Heart left ventricle (tissue), 16 donors: ENCODE results near the gene SUPT5H. TPM values are rescaled to one million over a fixed set of nuclear protein-coding genes. Genes with fewer than 3 reads are reported as not detected.

Source experiments
- ATAC-seq, 4 donors: fragments of 200-7000 bp; cut with Tn5 transposase; one replicate each; pipeline ENCODE4 v1.9.1; 2020 to 2022; ENCODE audit warnings: moderate library complexity in 4 of 4, mild to moderate bottlenecking in 3 of 4, moderate number of reproducible peaks in 1 of 4
- DNase-seq, 5 donors: peaks; one replicate each; pipeline ENCODE4 v3.0.0-alpha.2; 2020
- H3K27ac ChIP-seq, 12 donors: fragments of 200-600 bp; sonication (generic) in 4 of 12; one replicate each; pipeline versions ENCODE4 v1.5.0 to v1.8.0; 2016 to 2022; ENCODE audit warnings: mild to moderate bottlenecking in 2 of 12
- H3K27me3 ChIP-seq, 9 donors: fragments of 200-600 bp; sonication (generic) in 2 of 9; one replicate each; pipeline versions ENCODE4 v1.5.1 to v1.8.0; 2016 to 2022; ENCODE audit warnings: mild to moderate bottlenecking in 3 of 9
- H3K36me3 ChIP-seq, 9 donors: fragments of 200-600 bp; sonication (generic) in 2 of 9; one replicate each; pipeline versions ENCODE4 v1.5.0 to v1.8.0; 2018 to 2022; ENCODE audit warnings: mild to moderate bottlenecking in 2 of 9
- H3K4me1 ChIP-seq, 12 donors: fragments of 200-600 bp; sonication (generic) in 4 of 12; one replicate each; pipeline versions ENCODE4 v1.5.0 to v1.8.0; 2016 to 2022; ENCODE audit warnings: mild to moderate bottlenecking in 3 of 12
- H3K4me3 ChIP-seq, 12 donors: fragments of 200-600 bp; sonication (generic) in 4 of 12; one replicate each; pipeline versions ENCODE4 v1.5.0 to v1.8.0; 2017 to 2022; ENCODE audit warnings: mild to moderate bottlenecking in 9 of 12, moderate library complexity in 4 of 12
- H3K9me3 ChIP-seq, 12 donors: fragments of 200-600 bp; sonication (generic) in 4 of 12; one replicate each; pipeline versions ENCODE4 v1.5.0 to v1.8.0; 2016 to 2022; ENCODE audit warnings: mild to moderate bottlenecking in 1 of 12
- CTCF ChIP-seq, 12 donors: fragments of 200-600 bp; sonication (generic) in 4 of 12; IDR thresholded peaks; one replicate each; pipeline versions ENCODE4 v1.5.0 to v1.8.0; 2018 to 2022; ENCODE audit warnings: antibody characterized with exemption in 12 of 12, mild to moderate bottlenecking in 5 of 12
- POLR2A ChIP-seq, 2 donors: fragments of 450-650 bp; IDR thresholded peaks; one replicate each; pipeline ENCODE4 v1.6.1; 2017; ENCODE audit warnings: antibody characterized with exemption in 2 of 2, mild to moderate bottlenecking in 2 of 2, moderate library complexity in 2 of 2
- WGBS, 4 donors: extraction: QIAGEN DNeasy Blood & Tissue Kit in 2 of 4; methylation state at CpG; one replicate each; pipeline versions ENCODE4 v1.1.5 to v1.1.7; 2013 to 2018; 5-methylcytosine and 5-hydroxymethylcytosine counted together
- intact Hi-C, 10 donors: fragments of 100-400 bp; cut with DNase I; formaldehyde crosslinking; loops; one replicate each; pipeline versions ENCODE4 v1.11.1 to v1.14.2; 2022
- polyA plus RNA-seq, 2 donors: library from polyadenylated mRNA; stranded (reverse); fragments of 200-250 nt; gene quantifications; one replicate each; pipeline ENCODE4 v1.2.3, GENCODE V29; 2013
- total RNA-seq, 9 donors: library from RNA; depleted of rRNA in 2 of 9; stranded (reverse); fragments of >200 nt in 2 of 9; fragmentation: NEBNext Ultra II Directional in 3 of 9; extraction: Animal tissue kit (Norgen Biotek cat#: 25700) in 3 of 9; gene quantifications; one replicate each; pipeline versions ENCODE4 v1.1.0 to v1.2.4, GENCODE V29; 2016 to 2023
- donor health status: ischemic (EF 13 %, LVEDD 7.1; RV severe dilation, severe dysfunction).
- donor health status: healthy with polysubstance abuse.
- donor health status: DM: no; HTN: yes; CAD: no.
- donor health status: DM: no; HTN: no; CAD: no.
- donor health status: ischemic (EF 25% LVEDD 6.9; RV normal size, moderate dysfunction).
- donor health status: ischemic (EF 25% LVEDD 5.7; RV mildly dilated, moderate dysfunction).
- donor health status: healthy.
- donor health status: DM: yes; HTN: yes; CAD: no.
- donor health status: ischemic (EF 35%, LVEDD 5.7; RV mildly dilated, moderate dysfunction).
- donor health status: nonischemic (EF 11% LVEDD 7.7; RV severe dilation, severe dysfunction).
- donor health status: DM: yes; HTN: yes; CAD: no.
- donor health status: PGD.
- donor health status: ischemic (EF 29% LVEDD 5.4; RV normal size, mild dysfunction).
- donor health status: nonischemic (EF 23%, LVEDD 6.1; RV moderate dilation, normal function).

Gene SUPT5H
- total and polyA plus RNA-seq, 11 donors: 63.8 to 113 (median 81.7) TPM

- Histone ChIP-seq H3K27me3 (peaks cover 33 to 75% (median 59%) of the 10 kb centered on the region in 9 donors), H3K27ac (no peak within 1 kb of the TSS), H3K4me1 (peaks cover 3 to 27% (median 15%) of the 10 kb centered on the region in 12 donors), H3K36me3 (no peaks in the 10 kb centered on the region), H3K9me3 (no peaks in the 10 kb centered on the region), H3K4me3 (peak within 1 kb of the TSS in 4 of 12 donors; percentile 8 to 16 (median 12))
- DNase-seq (no peak), ATAC-seq (peak in 1 of 4 donors; percentile 9)
- intact Hi-C loops: loop anchor here in 1 of 10 donors (5.0 kb wide), 1 partner anchor 33 kb away; the partner anchor contains the start of gene EID2B
- TF ChIP-seq CTCF (IDR thresholded peaks at IDR 0.05) (no peak), POLR2A (IDR thresholded peaks at IDR 0.05) (no peak)
- WGBS, 4 donors: 1 to 3% (median 2%) methylated on average over 25 to 60 of the region's 60 CpGs
Measured at GRCh38 chr19:39498798-39499642, 53.6 kb downstream of the SUPT5H start, which contains the start of gene DLL3. TSS of gene DLL3 (plus strand) at chr19:39498947. CDS start at chr19:39498975, 28 bp downstream.

GRCh38 chr19:39499932-39500331, 54.5 kb downstream of the SUPT5H start:
- Histone ChIP-seq H3K27me3 (peaks cover 33 to 85% (median 67%) of the 10 kb centered on the region in 9 donors), H3K9me3 (no peaks in the 10 kb centered on the region), H3K4me3 (no peak overlapping the region), H3K36me3 (no peaks in the 10 kb centered on the region), H3K4me1 (peaks cover 3 to 27% (median 15%) of the 10 kb centered on the region in 12 donors), H3K27ac (no peak overlapping the region)
- TF ChIP-seq CTCF (IDR thresholded peaks at IDR 0.05) (no peak), POLR2A (IDR thresholded peaks at IDR 0.05) (no peak)
- intact Hi-C loops: loop anchor here in 1 of 10 donors (5.0 kb wide), 1 partner anchor 32 kb away; the partner anchor contains the start of gene EID2B
- ATAC-seq: no peak
- no peak for DNase-seq
- WGBS, 4 donors: 72 to 77% (median 75%) methylated on average over 8 of the region's 8 CpGs

- WGBS, 4 donors: 21 to 32% (median 27%) methylated on average over 4 of the region's 4 CpGs
- DNase-seq (no peak), ATAC-seq (no peak)
- Histone ChIP-seq H3K36me3 (no peaks in the 10 kb centered on the region), H3K27ac (no peak overlapping the region), H3K27me3 (peaks cover 38 to 91% (median 69%) of the 10 kb centered on the region in 9 donors), H3K9me3 (no peaks in the 10 kb centered on the region), H3K4me1 (peaks cover 3 to 27% (median 15%) of the 10 kb centered on the region in 12 donors), H3K4me3 (no peak overlapping the region)
- no peak for TF ChIP-seq POLR2A (IDR thresholded peaks at IDR 0.05)
- no peak for TF ChIP-seq CTCF (IDR thresholded peaks at IDR 0.05)
- intact Hi-C loops: no loop called here
Measured at GRCh38 chr19:39500543-39500942, 55.2 kb downstream of the SUPT5H start.

- intact Hi-C loops: no loop called here
- no peak for DNase-seq
- no peak for ATAC-seq
- H3K9me3 ChIP-seq: no peaks in the 10 kb centered on the region
- no peak overlapping the region for H3K4me3 ChIP-seq
- TF ChIP-seq CTCF (IDR thresholded peaks at IDR 0.05) (no peak), POLR2A (IDR thresholded peaks at IDR 0.05) (no peak)
- peaks cover 44 to 97% (median 74%) of the 10 kb centered on the region in 9 donors for H3K27me3 ChIP-seq
- H3K27ac ChIP-seq: no peak overlapping the region
- peaks cover 3 to 27% (median 15%) of the 10 kb centered on the region in 12 donors for H3K4me1 ChIP-seq
- WGBS, 4 donors: 77 to 86% (median 79%) methylated on average over 5 of the region's 5 CpGs
- H3K36me3 ChIP-seq: no peaks in the 10 kb centered on the region
Measured at GRCh38 chr19:39501340-39501739, 56.0 kb downstream of the SUPT5H start.
